Heart right ventricle (tissue), 16 donors: ENCODE measurements around the gene CELA2A. TPM values are rescaled to one million over a fixed set of nuclear protein-coding genes. Genes with fewer than 3 reads are reported as not detected.

Source experiments
- ATAC-seq, 8 donors: fragments of 200-7000 bp; cut with Tn5 transposase; one replicate each; pipeline ENCODE4 v1.9.1; 2020; ENCODE audit warnings: mild to moderate bottlenecking in 8 of 8, moderate library complexity in 8 of 8, moderate number of reproducible peaks in 1 of 8
- DNase-seq, 2 donors: peaks; one replicate each; pipeline ENCODE4 v3.0.0-alpha.2; 2020
- H3K27ac ChIP-seq, 10 donors: fragments of 200-600 bp; sonication (generic) in 2 of 10; one replicate each; pipeline versions ENCODE4 v1.5.0 to v1.8.0; 2020 to 2022; ENCODE audit warnings: mild to moderate bottlenecking in 3 of 10
- H3K27me3 ChIP-seq, 7 donors: fragments of 200-600 bp; one replicate each; pipeline ENCODE4 v1.8.0; 2021 to 2022; ENCODE audit warnings: mild to moderate bottlenecking in 2 of 7
- H3K36me3 ChIP-seq, 9 donors: fragments of 200-600 bp; sonication (generic) in 1 of 9; one replicate each; pipeline versions ENCODE4 v1.5.0 to v1.8.0; 2020 to 2022; ENCODE audit warnings: mild to moderate bottlenecking in 2 of 9
- H3K4me1 ChIP-seq, 9 donors: fragments of 200-600 bp; sonication (generic) in 1 of 9; one replicate each; pipeline versions ENCODE4 v1.5.0 to v1.8.0; 2020 to 2022; ENCODE audit warnings: mild to moderate bottlenecking in 4 of 9
- H3K4me3 ChIP-seq, 10 donors: fragments of 200-600 bp; sonication (generic) in 2 of 10; one replicate each; pipeline versions ENCODE4 v1.5.0 to v1.8.0; 2020 to 2022; ENCODE audit warnings: mild to moderate bottlenecking in 7 of 10, moderate library complexity in 2 of 10
- H3K9me3 ChIP-seq, 11 donors: fragments of 200-600 bp in 10 of 11; sonication (generic) in 2 of 11; one replicate each; pipeline versions ENCODE4 v1.5.0 to v1.8.0; 2013 to 2022; ENCODE audit warnings: mild to moderate bottlenecking in 2 of 11, control low read depth in 1 of 11, moderate library complexity in 1 of 11
- CTCF ChIP-seq, 9 donors: fragments of 200-600 bp; sonication (generic) in 2 of 9; IDR thresholded peaks; one replicate each; pipeline versions ENCODE4 v1.5.0 to v1.8.0; 2021 to 2022; ENCODE audit warnings: antibody characterized with exemption in 9 of 9, mild to moderate bottlenecking in 5 of 9, moderate library complexity in 1 of 9
- WGBS, 2 donors: extraction: QIAGEN DNeasy Blood & Tissue Kit; methylation state at CpG; one replicate each; pipeline ENCODE4 v1.1.7; 2013; ENCODE audit warnings: inconsistent platforms in 1 of 2; 5-methylcytosine and 5-hydroxymethylcytosine counted together
- intact Hi-C, 10 donors: fragments of 100-400 bp; cut with DNase I; formaldehyde crosslinking; loops; one replicate each; pipeline versions ENCODE4 v1.11.1 to v1.14.2; 2022
- polyA plus RNA-seq, 2 donors: library from polyadenylated mRNA; stranded (reverse); fragments of 200-250 nt; gene quantifications; one replicate each; pipeline ENCODE4 v1.2.3, GENCODE V29; 2013
- total RNA-seq, 10 donors: library from RNA; stranded (reverse); fragmentation: NEBNext Ultra II Directional in 3 of 10; extraction: Animal tissue kit (Norgen Biotek cat#: 25700) in 3 of 10; gene quantifications; one replicate each; pipeline versions ENCODE4 v1.2.1 to v1.2.4, GENCODE V29; 2021 to 2023
- donor health status: Arrhythmogenic right ventricular cardiomyopathy.
- donor health status: ischemic (EF 13 %, LVEDD 7.1; RV severe dilation, severe dysfunction).
- donor health status: healthy with polysubstance abuse.
- donor health status: DM: no; HTN: yes; CAD: no.
- donor health status: DM: no; HTN: no; CAD: no.
- donor health status: ischemic (EF 25% LVEDD 6.9; RV normal size, moderate dysfunction).
- donor health status: ischemic (EF 25% LVEDD 5.7; RV mildly dilated, moderate dysfunction).
- donor health status: healthy.
- donor health status: DM: yes; HTN: yes; CAD: no.
- donor health status: Ischemic cardiomyopathy.
- donor health status: ischemic (EF 35%, LVEDD 5.7; RV mildly dilated, moderate dysfunction).
- donor health status: nonischemic (EF 11% LVEDD 7.7; RV severe dilation, severe dysfunction).
- donor health status: DM: yes; HTN: yes; CAD: no.
- donor health status: PGD.
- donor health status: ischemic (EF 29% LVEDD 5.4; RV normal size, mild dysfunction).
- donor health status: nonischemic (EF 23%, LVEDD 6.1; RV moderate dilation, normal function).

The CELA2A gene
- total and polyA plus RNA-seq, 12 donors, result 0.09 to 1.6 (median 1.1) TPM; not detected in 4

GRCh38 chr1:15442119-15442518, 14.4 kb upstream of the CELA2A start:
- H3K36me3 ChIP-seq, result no peaks in the 10 kb centered on the region
- DNase-seq (no peak), ATAC-seq (no peak)
- intact Hi-C loops, result loop anchor here in 1 of 10 donors (10.0 kb wide), 1 partner anchor 57 kb away; no protein-coding TSS in a partner anchor
- H3K4me1 ChIP-seq, result peaks cover 0 to 4% (median 0%) of the 10 kb centered on the region in 9 donors
- H3K4me3 ChIP-seq, result no peak overlapping the region
- no peak overlapping the region for H3K27ac ChIP-seq
- peaks cover 0 to 11% (median under 1%) of the 10 kb centered on the region in 7 donors for H3K27me3 ChIP-seq
- WGBS, 2 donors, result 88 to 91% methylated on average over 8 of the region's 8 CpGs
- TF ChIP-seq CTCF (IDR thresholded peaks at IDR 0.05), result no peak
- H3K9me3 ChIP-seq, result no peaks in the 10 kb centered on the region

- no peak for DNase-seq
- ATAC-seq, result no peak
- H3K36me3 ChIP-seq, result no peaks in the 10 kb centered on the region
- 81 to 88% methylated on average over 5 of the region's 5 CpGs for WGBS, 2 donors
- peaks cover 0 to 17% (median 7%) of the 10 kb centered on the region in 7 donors for H3K27me3 ChIP-seq
- peaks cover 0 to 4% (median 0%) of the 10 kb centered on the region in 9 donors for H3K4me1 ChIP-seq
- H3K4me3 ChIP-seq, result no peak overlapping the region
- intact Hi-C loops, result loop anchor here in 1 of 10 donors (10.0 kb wide), 1 partner anchor 58 kb away; no protein-coding TSS in a partner anchor
- H3K9me3 ChIP-seq, result no peaks in the 10 kb centered on the region
- no peak overlapping the region for H3K27ac ChIP-seq
- TF ChIP-seq CTCF (IDR thresholded peaks at IDR 0.05), result no peak
Observed at GRCh38 chr1:15442759-15443158, 13.8 kb upstream of the CELA2A start.

GRCh38 chr1:15443281-15443680, 13.3 kb upstream of the CELA2A start:
- no peak for TF ChIP-seq CTCF (IDR thresholded peaks at IDR 0.05)
- Histone ChIP-seq H3K4me3 (no peak overlapping the region), H3K27ac (no peak overlapping the region), H3K4me1 (peaks cover 0 to 4% (median 0%) of the 10 kb centered on the region in 9 donors), H3K27me3 (peaks cover 0 to 18% (median 8%) of the 10 kb centered on the region in 7 donors), H3K9me3 (no peaks in the 10 kb centered on the region), H3K36me3 (no peaks in the 10 kb centered on the region)
- no peak for DNase-seq
- no peak for ATAC-seq
- WGBS, 2 donors, result 66 to 73% methylated on average over 5 of the region's 5 CpGs
- intact Hi-C loops, result loop anchor here in 1 of 10 donors (10.0 kb wide), 1 partner anchor 58 kb away; no protein-coding TSS in a partner anchor

- no peak for TF ChIP-seq CTCF (IDR thresholded peaks at IDR 0.05)
- Histone ChIP-seq H3K4me3 (no peak overlapping the region), H3K36me3 (no peaks in the 10 kb centered on the region), H3K4me1 (peaks cover 0 to 4% (median 0%) of the 10 kb centered on the region in 9 donors), H3K27me3 (peaks cover 0 to 18% (median 8%) of the 10 kb centered on the region in 7 donors), H3K9me3 (no peaks in the 10 kb centered on the region), H3K27ac (no peak overlapping the region)
- DNase-seq (no peak), ATAC-seq (peak in 3 of 8 donors; percentile 32 to 51 (median 34))
- whole genome bisulfite sequencing, 2 donors, result 60% methylated on average over 17 of the region's 17 CpGs
- intact Hi-C loops, result loop anchor here in 1 of 10 donors (10.0 kb wide), 1 partner anchor 60 kb away; no protein-coding TSS in a partner anchor
Observed at GRCh38 chr1:15444468-15445389, 11.8 kb upstream of the CELA2A start.
